ENCODE data around the gene CASKIN1.

GRCh38 chr16:2162676-2163118, 33.7 kb downstream of the CASKIN1 start:
- TF ChIP-seq CTCF (optimal IDR thresholded peaks at IDR 0.05 in 1 of 3, IDR thresholded peaks at IDR 0.05 in 1 of 3, conservative IDR thresholded peaks at IDR 0.05 in 1 of 3; ENCODE audit: extremely low read depth in 1 of 3, insufficient read depth in 2 of 3, low read length in 3 of 3) (peak in 1 of 3 experiments; percentile 6), EZH2 (IDR thresholded peaks at IDR 0.05; ENCODE audit: low read length) (no peak)

All from keratinocyte (primary cell).